Stromal cell of bone marrow (primary cell): ENCODE measurements around the gene FAM50A.
"Not testable (repeated sequence)": the region's sequence is repeated elsewhere in the genome, so short reads cannot be mapped to it uniquely, and the experiment has no call there.

Experiments used
- DNase-seq: peaks from one replicate; pipeline ENCODE4 v3.0.0-alpha.2; 2012; ENCODE audit warnings: low read depth

The FAM50A gene

GRCh38 chrX:154443992-154444754 is at the start of gene FAM50A:
Gene FAM50A, plus strand, starts transcription at chrX:154444141. Its CDS starts 95 bp downstream, at chrX:154444236.
- peak; percentile 39 for DNase-seq

- DNase-seq = not testable (repeated sequence)
These were observed 47.6 kb upstream of the FAM50A start for GRCh38 chrX:154396363-154396762.

GRCh38 chrX:154396973-154397887 is 46.7 kb upstream of the FAM50A start:
- DNase-seq = no peak

GRCh38 chrX:154397888-154398667 is 45.9 kb upstream of the FAM50A start, which contains the start of gene RPL10:
Gene RPL10, plus strand, starts transcription at chrX:154398377. Its CDS starts 143 bp downstream, at chrX:154398520.
- DNase-seq = peak; percentile 86

- peak; percentile 62 for DNase-seq
These were observed 45.0 kb upstream of the FAM50A start for GRCh38 chrX:154398668-154399526.

- no peak for DNase-seq
These were observed 44.2 kb upstream of the FAM50A start for GRCh38 chrX:154399527-154400368.

- not testable (repeated sequence) for DNase-seq
These were observed 43.5 kb upstream of the FAM50A start for GRCh38 chrX:154400369-154400817.

- no peak for DNase-seq
These were observed 42.7 kb upstream of the FAM50A start for GRCh38 chrX:154401045-154401799.

- DNase-seq = no peak
These were observed 41.9 kb upstream of the FAM50A start for GRCh38 chrX:154401918-154402621.

GRCh38 chrX:154402622-154403127 is 41.3 kb upstream of the FAM50A start:
- DNase-seq = no peak

- no peak for DNase-seq
These were observed 40.7 kb upstream of the FAM50A start for GRCh38 chrX:154403192-154403591.

GRCh38 chrX:154403858-154404257 is 40.1 kb upstream of the FAM50A start:
- no peak for DNase-seq

GRCh38 chrX:154404625-154405192 is 39.2 kb upstream of the FAM50A start:
- no peak for DNase-seq

- no peak for DNase-seq
These were observed 35.2 kb upstream of the FAM50A start for GRCh38 chrX:154408659-154409221.

GRCh38 chrX:154409222-154409871 is 34.6 kb upstream of the FAM50A start, which contains the start of gene DNASE1L1:
Gene DNASE1L1, minus strand, starts transcription at chrX:154409254. Its CDS starts 3,686 bp downstream, at chrX:154405568.
- DNase-seq = peak; percentile 54

- DNase-seq = peak; percentile 33
These were observed 32.0 kb upstream of the FAM50A start for GRCh38 chrX:154411981-154412340.

- no peak for DNase-seq
These were observed 31.5 kb upstream of the FAM50A start for GRCh38 chrX:154412468-154412867.
